ENCODE results near the gene ANP32E. TPM values are rescaled to one million over a fixed set of nuclear protein-coding genes. Genes with fewer than 3 reads are reported as not detected.
"Not testable (repeated sequence)": the region's sequence is repeated elsewhere in the genome, so short reads cannot be mapped to it uniquely, and the experiment has no call there.

Gene ANP32E
- total RNA-seq, 1 donor from 2014 or later, result 7.9 TPM

DNA sequence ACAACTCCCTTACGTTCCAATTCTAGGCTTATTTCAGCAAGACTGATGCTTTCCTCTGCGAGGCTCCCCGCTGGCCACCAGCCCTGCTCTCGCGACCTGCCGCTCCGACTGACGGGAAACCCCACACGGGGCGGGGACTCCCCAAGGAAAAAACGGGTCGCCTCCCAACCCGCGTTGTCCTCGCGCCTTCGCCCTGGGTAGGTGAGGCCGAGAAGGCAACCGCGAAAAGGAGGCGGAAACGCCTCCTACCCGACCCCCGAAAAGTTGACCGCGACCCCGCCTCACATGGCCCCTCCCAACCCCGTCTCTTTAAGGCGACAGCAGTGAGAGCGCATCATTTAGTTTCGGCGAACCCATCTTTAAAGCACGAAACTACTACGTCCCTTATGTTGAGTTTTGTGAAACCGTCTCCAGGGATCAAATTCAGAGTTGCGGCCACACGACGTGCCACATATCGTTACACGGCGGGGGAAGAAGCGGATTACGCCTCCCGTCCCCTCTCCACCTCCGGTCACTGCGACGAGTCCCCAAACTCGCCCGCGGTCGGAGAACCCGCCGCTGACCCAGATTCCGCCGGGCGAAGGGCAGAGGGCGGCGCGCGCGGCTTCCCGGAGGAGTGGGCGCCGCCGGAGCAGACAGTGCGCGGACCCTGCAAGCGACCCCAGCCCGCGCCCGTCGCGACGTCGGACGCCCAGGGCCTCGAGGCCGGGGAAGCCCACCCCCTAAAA, 1.2 kb downstream of the ANP32E start:
- TF ChIP-seq, protein P1, sequence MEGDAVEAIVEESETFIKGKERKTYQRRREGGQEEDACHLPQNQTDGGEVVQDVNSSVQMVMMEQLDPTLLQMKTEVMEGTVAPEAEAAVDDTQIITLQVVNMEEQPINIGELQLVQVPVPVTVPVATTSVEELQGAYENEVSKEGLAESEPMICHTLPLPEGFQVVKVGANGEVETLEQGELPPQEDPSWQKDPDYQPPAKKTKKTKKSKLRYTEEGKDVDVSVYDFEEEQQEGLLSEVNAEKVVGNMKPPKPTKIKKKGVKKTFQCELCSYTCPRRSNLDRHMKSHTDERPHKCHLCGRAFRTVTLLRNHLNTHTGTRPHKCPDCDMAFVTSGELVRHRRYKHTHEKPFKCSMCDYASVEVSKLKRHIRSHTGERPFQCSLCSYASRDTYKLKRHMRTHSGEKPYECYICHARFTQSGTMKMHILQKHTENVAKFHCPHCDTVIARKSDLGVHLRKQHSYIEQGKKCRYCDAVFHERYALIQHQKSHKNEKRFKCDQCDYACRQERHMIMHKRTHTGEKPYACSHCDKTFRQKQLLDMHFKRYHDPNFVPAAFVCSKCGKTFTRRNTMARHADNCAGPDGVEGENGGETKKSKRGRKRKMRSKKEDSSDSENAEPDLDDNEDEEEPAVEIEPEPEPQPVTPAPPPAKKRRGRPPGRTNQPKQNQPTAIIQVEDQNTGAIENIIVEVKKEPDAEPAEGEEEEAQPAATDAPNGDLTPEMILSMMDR (IDR thresholded peaks at IDR 0.05; ENCODE audit: insufficient read depth, low read length, severe bottlenecking), result no peak
- Histone ChIP-seq H3K4me3 (ENCODE audit: low read depth, low read length) (peak overlapping the region; percentile 66), H3K27me3 (ENCODE audit: control insufficient read depth, insufficient read depth, low read length) (no peaks in the 10 kb centered on the region), H3K36me3 (ENCODE audit: control insufficient read depth, insufficient read depth, low read length) (no peaks in the 10 kb centered on the region)
- DNase-seq (ENCODE audit: low read depth) (peak; percentile 54), FAIRE-seq (no peak)

DNA sequence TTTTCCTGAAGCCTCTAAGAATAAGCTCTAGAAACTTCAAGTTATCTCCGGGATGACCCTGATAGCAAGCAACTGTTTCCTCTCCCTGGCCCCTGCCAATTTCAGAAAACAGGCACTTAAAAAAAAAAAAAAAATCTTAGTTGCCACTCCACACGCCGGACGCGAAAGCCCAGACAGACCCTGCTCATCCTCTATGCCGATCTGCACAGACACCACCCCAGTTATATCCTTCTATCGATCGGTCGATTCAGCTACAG, 1.7 kb downstream of the ANP32E start:
- DNase-seq (ENCODE audit: low read depth), result no peak
- FAIRE-seq, result no peak
- Histone ChIP-seq H3K36me3 (ENCODE audit: control insufficient read depth, insufficient read depth, low read length) (no peaks in the 10 kb centered on the region), H3K27me3 (ENCODE audit: control insufficient read depth, insufficient read depth, low read length) (no peaks in the 10 kb centered on the region), H3K4me3 (ENCODE audit: low read depth, low read length) (peak overlapping the region; percentile 66)
- TF ChIP-seq, protein P1 (IDR thresholded peaks at IDR 0.05; ENCODE audit: insufficient read depth, low read length, severe bottlenecking), result no peak

DNA sequence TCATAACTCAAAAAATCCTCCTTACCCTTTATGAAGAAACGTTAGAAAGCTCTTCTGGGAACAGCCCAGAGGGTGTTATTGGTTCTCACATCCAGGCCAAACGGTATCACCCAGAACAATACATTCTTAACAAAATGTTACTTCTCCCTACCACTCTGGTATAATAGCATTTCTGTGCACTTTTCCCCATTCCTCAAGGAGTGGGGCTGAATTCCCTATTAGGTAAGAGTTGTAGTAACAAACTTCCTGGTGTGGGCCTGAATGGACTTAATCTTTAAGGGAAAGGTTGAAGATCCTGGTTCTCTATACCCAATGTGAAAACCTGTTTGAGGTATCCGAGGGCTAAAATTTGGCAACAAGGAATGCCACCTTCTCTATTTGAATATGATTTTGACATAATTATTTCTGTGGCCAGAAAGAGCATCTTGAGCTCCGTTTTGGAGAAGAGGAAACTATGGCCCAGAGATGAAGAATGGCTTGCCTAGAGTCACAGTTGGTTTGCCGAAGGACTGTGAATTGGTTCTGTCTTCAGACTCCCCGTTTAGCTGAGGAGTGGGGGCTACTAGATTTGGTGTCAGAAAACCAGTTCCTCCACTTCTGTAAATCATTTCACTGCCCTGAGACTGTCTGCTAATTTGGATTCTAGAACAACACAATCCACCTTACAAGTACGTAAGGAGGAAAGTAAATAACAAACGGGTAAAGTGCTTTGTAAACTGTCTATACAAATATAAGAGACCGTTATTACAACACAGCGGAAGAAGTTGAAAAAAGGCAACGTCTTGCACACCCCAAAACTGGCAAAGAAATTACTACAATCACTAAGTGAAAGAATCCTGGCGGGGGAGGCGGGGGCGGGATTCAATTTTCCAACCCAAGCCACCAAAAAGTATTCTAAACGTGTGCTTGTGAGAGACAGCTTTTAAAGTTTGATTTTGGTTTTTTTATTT, 2.3 kb downstream of the ANP32E start:
- no peaks in the 10 kb centered on the region for H3K36me3 ChIP-seq (ENCODE audit: control insufficient read depth, insufficient read depth, low read length)
- FAIRE-seq, result no peak
- H3K27me3 ChIP-seq (ENCODE audit: control insufficient read depth, insufficient read depth, low read length), result no peaks in the 10 kb centered on the region
- H3K4me3 ChIP-seq (ENCODE audit: low read depth, low read length), result peak overlapping the region; percentile 66
- peak; percentile 32 for DNase-seq (ENCODE audit: low read depth)
- TF ChIP-seq, protein P1 (IDR thresholded peaks at IDR 0.05; ENCODE audit: insufficient read depth, low read length, severe bottlenecking), result no peak

DNA sequence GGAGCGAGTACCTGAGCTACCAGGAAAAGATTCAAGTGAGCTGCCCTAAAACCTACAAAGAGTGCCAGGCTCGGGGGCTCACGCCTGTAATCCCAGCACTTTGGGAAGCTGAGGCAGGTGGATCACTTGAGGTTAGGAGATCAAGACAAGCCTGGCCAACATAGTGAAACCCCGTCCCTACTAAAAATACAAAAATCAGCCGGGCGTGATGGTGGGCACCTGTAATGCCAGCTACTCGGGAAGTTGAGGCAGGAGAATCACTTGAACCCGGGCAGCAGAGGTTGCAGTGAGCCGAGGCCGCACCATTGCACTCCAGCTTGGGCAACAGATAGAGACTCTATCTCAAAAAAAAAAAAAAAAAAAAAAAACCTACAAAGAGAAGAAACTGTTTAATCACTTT, 3.0 kb downstream of the ANP32E start:
- not testable (repeated sequence) for H3K27me3 ChIP-seq (ENCODE audit: control insufficient read depth, insufficient read depth, low read length); DNase-seq (ENCODE audit: low read depth); H3K36me3 ChIP-seq (ENCODE audit: control insufficient read depth, insufficient read depth, low read length); H3K4me3 ChIP-seq (ENCODE audit: low read depth, low read length); FAIRE-seq

DNA sequence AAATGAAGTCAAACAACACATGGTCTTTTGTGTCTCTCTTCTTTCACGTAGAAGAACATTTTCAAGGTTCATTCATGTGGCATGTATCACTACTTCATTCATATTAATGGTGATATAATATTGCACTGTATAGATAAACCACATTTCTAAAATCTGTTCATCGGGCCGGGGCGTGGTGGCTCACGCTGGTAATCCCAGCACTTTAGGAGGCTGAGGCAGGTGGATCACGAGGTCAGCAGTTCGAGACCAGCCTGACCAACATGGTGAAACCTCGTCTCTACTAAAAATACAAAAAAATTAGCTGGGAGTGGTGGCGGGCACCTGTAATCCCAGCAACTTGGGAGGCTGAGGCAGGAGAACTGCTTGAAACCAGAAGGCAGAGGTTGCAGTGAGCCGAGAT, 7.7 kb downstream of the ANP32E start:
- not testable (repeated sequence) for H3K36me3 ChIP-seq (ENCODE audit: control insufficient read depth, insufficient read depth, low read length); H3K27me3 ChIP-seq (ENCODE audit: control insufficient read depth, insufficient read depth, low read length); FAIRE-seq; H3K4me3 ChIP-seq (ENCODE audit: low read depth, low read length); DNase-seq (ENCODE audit: low read depth)

DNA sequence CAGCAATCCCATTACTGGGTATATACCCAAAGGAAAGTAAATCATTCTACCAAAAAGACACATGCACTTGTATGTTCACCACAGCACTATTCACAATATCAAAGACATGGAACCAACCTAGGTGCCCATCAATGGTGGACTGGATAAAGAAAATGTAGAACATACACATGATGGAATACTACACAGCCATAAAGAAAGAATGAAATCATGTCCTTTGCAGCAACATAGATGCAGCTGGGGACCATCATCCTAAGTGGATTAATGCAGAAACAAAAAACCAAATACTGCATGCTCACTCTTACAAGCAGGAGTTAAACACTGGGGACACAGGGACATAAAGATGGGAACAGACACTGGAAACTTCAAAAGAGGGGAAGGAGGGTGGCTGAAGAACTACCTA, 8.7 kb downstream of the ANP32E start:
- TF ChIP-seq, protein P1 (IDR thresholded peaks at IDR 0.05; ENCODE audit: insufficient read depth, low read length, severe bottlenecking), result no peak
- Histone ChIP-seq H3K4me3 (ENCODE audit: low read depth, low read length) (no peak overlapping the region), H3K27me3 (ENCODE audit: control insufficient read depth, insufficient read depth, low read length) (no peaks in the 10 kb centered on the region), H3K36me3 (ENCODE audit: control insufficient read depth, insufficient read depth, low read length) (no peaks in the 10 kb centered on the region)
- no peak for DNase-seq (ENCODE audit: low read depth)
- FAIRE-seq, result no peak

All from bronchial epithelial cell (primary cell).